GM23338 (cell line): ENCODE results near the gene PID1.

Source experiments
- CTCF ChIP-seq, 2 experiments: fragments of 200-600 bp in 1 of 2; sonication (generic) in 1 of 2; conservative IDR thresholded peaks; 2 replicates each; pipeline versions ENCODE4 v1.5.1 to v1.6.1; 2016 to 2017; ENCODE audit warnings: antibody characterized with exemption in 2 of 2, low read depth in 2 of 2, mild to moderate bottlenecking in 2 of 2, moderate library complexity in 1 of 2
- EZH2 ChIP-seq: fragments of 200-600 bp; sonication (generic); IDR thresholded peaks from one replicate; pipeline ENCODE4 v1.8.0; 2017; ENCODE audit warnings: antibody characterized with exemption, mild to moderate bottlenecking, low read depth; ENCODE audit not compliant: unreplicated experiment
- EZH2phosphoT487 ChIP-seq: fragments of 200-600 bp; sonication (generic); IDR thresholded peaks from one replicate; pipeline ENCODE4 v1.8.1; 2018; ENCODE audit warnings: antibody characterized with exemption; ENCODE audit not compliant: unreplicated experiment
- POLR2AphosphoS5 ChIP-seq: IDR thresholded peaks from 2 replicates; pipeline ENCODE4 v1.6.1; 2016; ENCODE audit warnings: antibody characterized with exemption, low read depth
- ZNF331 ChIP-seq: fragments of 250-450 bp; sonication (Bioruptor Pico); IDR thresholded peaks from 2 replicates; pipeline ENCODE4 v1.5.0; 2020; ENCODE audit warnings: low read depth, mild to moderate bottlenecking, moderate library complexity

GRCh38 chr2:229090225-229090624, 180.9 kb downstream of the PID1 start:
- TF ChIP-seq CTCF (conservative IDR thresholded peaks at IDR 0.05; ENCODE audit: low read depth in 2 of 2) (no peak), EZH2phosphoT487 (no peak), ZNF331 (no peak), EZH2 (no peak), POLR2AphosphoS5 (no peak)
